ENCODE results near the gene ATP10A. TPM values are rescaled to one million over a fixed set of nuclear protein-coding genes. Genes with fewer than 3 reads are reported as not detected.

ATP10A gene
- total RNA-seq, 1 donor from 2014 or later = not detected

DNA sequence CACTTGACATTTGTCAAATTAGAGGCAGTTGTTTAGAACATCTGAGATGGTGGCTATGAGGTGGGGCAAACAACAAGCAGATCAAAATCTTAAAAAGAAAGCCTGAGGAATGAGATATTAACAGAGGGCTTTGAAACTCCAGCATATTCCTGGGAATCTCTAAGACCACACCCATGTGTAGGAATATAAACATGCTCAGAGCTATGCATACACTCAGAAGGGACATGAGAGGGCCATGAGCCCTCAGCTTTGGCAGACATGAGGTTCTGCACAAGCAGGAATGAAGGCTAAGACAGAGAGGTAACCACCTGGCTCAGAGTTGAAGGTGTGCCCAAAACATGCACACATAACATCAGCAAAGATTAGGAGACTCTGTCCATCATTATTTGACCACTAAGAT, 37.9 kb downstream of the ATP10A start:
- peaks cover 2% of the 10 kb centered on the region for H3K27me3 Mint-ChIP-seq
- DNase-seq (no peak), ATAC-seq (ENCODE audit: low read depth) (no peak)
- TF ChIP-seq, protein P1, sequence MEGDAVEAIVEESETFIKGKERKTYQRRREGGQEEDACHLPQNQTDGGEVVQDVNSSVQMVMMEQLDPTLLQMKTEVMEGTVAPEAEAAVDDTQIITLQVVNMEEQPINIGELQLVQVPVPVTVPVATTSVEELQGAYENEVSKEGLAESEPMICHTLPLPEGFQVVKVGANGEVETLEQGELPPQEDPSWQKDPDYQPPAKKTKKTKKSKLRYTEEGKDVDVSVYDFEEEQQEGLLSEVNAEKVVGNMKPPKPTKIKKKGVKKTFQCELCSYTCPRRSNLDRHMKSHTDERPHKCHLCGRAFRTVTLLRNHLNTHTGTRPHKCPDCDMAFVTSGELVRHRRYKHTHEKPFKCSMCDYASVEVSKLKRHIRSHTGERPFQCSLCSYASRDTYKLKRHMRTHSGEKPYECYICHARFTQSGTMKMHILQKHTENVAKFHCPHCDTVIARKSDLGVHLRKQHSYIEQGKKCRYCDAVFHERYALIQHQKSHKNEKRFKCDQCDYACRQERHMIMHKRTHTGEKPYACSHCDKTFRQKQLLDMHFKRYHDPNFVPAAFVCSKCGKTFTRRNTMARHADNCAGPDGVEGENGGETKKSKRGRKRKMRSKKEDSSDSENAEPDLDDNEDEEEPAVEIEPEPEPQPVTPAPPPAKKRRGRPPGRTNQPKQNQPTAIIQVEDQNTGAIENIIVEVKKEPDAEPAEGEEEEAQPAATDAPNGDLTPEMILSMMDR (IDR thresholded peaks at IDR 0.05) = no peak
- CTCF ChIA-PET = no interaction called here
- H3K4me1 Mint-ChIP-seq = no peaks in the 10 kb centered on the region
- intact Hi-C loops (cut with micrococcal nuclease) = no loop called here
- no peak overlapping the region for H3K4me3 Mint-ChIP-seq
- H3K36me3 Mint-ChIP-seq (ENCODE audit: low read depth) = no peaks in the 10 kb centered on the region
- no peak overlapping the region for H3K27ac Mint-ChIP-seq
- POLR2A ChIA-PET = no interaction called here
- peaks cover 13% of the 10 kb centered on the region for H3K9me3 Mint-ChIP-seq

DNA sequence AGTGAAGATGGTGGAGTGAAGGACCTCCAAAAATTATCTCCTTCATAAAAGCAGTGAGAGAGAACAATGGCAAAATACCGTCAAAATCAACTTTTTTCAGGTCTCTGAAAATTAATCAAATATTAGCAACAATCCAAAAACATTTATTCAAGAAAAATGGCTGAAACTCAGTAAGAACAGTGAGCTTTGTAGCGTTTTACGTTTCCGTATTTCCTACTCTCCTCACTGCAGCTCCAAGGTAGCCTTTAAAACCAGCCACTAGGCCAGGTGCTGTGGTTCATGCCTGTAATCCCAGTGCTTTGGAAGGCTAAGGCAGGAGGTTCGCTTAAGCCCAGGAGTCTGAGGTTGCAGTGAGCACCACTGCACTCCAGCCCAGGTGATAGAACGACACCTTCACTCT, 38.5 kb downstream of the ATP10A start:
- H3K9me3 Mint-ChIP-seq = peaks cover 13% of the 10 kb centered on the region
- no peak overlapping the region for H3K4me3 Mint-ChIP-seq
- no peak overlapping the region for H3K27ac Mint-ChIP-seq
- intact Hi-C loops (cut with micrococcal nuclease) = no loop called here
- H3K27me3 Mint-ChIP-seq = peaks cover 2% of the 10 kb centered on the region
- DNase-seq = no peak
- POLR2A ChIA-PET = no interaction called here
- TF ChIP-seq, protein P1 (IDR thresholded peaks at IDR 0.05) = no peak
- no peaks in the 10 kb centered on the region for H3K4me1 Mint-ChIP-seq
- CTCF ChIA-PET = no interaction called here
- no peak for ATAC-seq (ENCODE audit: low read depth)
- H3K36me3 Mint-ChIP-seq (ENCODE audit: low read depth) = no peaks in the 10 kb centered on the region

DNA sequence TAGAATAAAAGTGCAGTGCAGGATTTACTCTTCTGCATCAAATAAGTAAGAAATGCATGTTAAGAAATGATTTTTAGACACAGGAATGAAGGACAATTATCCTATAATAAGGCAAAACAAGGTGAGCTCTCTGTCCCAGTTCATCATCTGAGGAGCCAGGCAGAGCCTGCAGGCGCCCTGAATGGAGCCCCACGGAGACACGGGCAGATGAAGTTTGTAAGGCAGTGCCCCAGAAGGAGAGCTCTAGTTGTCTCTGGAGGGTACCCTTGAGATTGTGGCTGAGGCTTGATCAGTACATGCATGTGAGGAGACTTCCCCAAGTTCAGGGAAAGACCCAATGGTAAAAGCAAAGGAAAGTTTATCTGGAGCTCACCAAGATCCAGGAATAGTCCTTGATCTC, 50.3 kb downstream of the ATP10A start:
- DNase-seq (no peak), ATAC-seq (ENCODE audit: low read depth) (no peak)
- ChIA-PET POLR2A (no interaction called here), CTCF (no interaction called here)
- no peaks in the 10 kb centered on the region for H3K36me3 Mint-ChIP-seq (ENCODE audit: low read depth)
- H3K27me3 Mint-ChIP-seq = peaks cover 19% of the 10 kb centered on the region
- TF ChIP-seq, protein P1 (IDR thresholded peaks at IDR 0.05) = no peak
- no peak overlapping the region for H3K27ac Mint-ChIP-seq
- no peaks in the 10 kb centered on the region for H3K9me3 Mint-ChIP-seq
- peaks cover 18% of the 10 kb centered on the region for H3K4me1 Mint-ChIP-seq
- no peak overlapping the region for H3K4me3 Mint-ChIP-seq
- intact Hi-C loops (cut with micrococcal nuclease) = loop anchor here (5.0 kb wide), 1 partner anchor 39 kb away; no protein-coding TSS in a partner anchor

DNA sequence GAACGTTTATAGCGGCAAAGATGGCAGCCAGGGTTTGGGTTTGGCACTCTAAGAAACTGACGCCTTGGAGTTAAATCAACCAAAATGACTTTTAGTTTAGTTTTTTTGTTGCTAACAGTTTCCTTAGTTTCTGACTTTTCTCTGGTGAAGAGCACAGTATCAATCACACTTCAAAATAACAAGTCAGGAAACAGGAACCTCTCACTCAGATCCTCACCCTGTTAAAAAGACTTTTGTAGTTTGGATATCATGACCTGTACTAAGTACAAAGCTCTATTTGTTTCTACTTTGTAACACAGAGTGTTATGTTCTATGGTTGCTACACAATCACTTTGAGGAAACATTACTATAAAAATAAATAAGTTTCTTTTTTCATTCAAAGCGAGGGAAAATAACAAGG, 51.1 kb downstream of the ATP10A start:
- DNase-seq (no peak), ATAC-seq (ENCODE audit: low read depth) (no peak)
- POLR2A ChIA-PET = no interaction called here
- TF ChIP-seq, protein P1 (IDR thresholded peaks at IDR 0.05) = no peak
- intact Hi-C loops (cut with micrococcal nuclease) = loop anchor here (5.0 kb wide), 1 partner anchor 40 kb away; no protein-coding TSS in a partner anchor
- Mint-ChIP-seq H3K4me1 (peaks cover 18% of the 10 kb centered on the region), H3K27me3 (peaks cover 21% of the 10 kb centered on the region), H3K9me3 (no peaks in the 10 kb centered on the region), H3K4me3 (no peak overlapping the region), H3K36me3 (ENCODE audit: low read depth) (no peaks in the 10 kb centered on the region), H3K27ac (no peak overlapping the region)
- CTCF ChIA-PET = no interaction called here

DNA sequence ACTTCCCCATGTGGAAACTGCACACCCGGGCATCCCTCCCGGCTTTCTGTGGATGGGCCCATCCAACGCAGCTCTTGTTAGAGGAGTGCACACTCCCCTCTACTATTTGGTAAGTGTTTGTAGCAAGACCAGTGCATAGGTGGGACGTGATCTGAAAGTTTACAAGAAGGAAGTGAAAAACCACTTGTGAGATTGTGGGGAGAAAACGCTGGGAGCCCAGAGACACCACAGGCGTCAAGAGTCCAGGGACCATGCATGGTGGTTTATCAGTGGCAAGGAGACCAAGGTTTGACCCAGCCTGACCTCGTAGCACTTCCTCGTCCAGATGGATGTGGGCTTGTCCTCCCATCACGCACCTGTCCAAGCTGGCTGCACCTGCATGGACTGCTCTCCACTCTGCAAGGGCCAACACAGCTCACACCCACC, 51.6 kb downstream of the ATP10A start:
- DNase-seq (no peak), ATAC-seq (ENCODE audit: low read depth) (peak; percentile 54)
- Mint-ChIP-seq H3K4me1 (peaks cover 18% of the 10 kb centered on the region), H3K4me3 (no peak overlapping the region), H3K36me3 (ENCODE audit: low read depth) (no peaks in the 10 kb centered on the region), H3K9me3 (no peaks in the 10 kb centered on the region), H3K27ac (no peak overlapping the region), H3K27me3 (peaks cover 21% of the 10 kb centered on the region)
- TF ChIP-seq, protein P1 (IDR thresholded peaks at IDR 0.05) = no peak
- CTCF ChIA-PET = no interaction called here
- POLR2A ChIA-PET = no interaction called here
- intact Hi-C loops (cut with micrococcal nuclease) = loop anchor here (5.0 kb wide), 1 partner anchor 41 kb away; no protein-coding TSS in a partner anchor

Data from activated B cell treated with CpG ODN at 0.5 μM for 24 hours (primary cell).